ENCODE data around the gene MOK.
A peak's percentile ranks its signal among the peaks of the same experiment; 100 is the strongest.

Gene MOK

DNA sequence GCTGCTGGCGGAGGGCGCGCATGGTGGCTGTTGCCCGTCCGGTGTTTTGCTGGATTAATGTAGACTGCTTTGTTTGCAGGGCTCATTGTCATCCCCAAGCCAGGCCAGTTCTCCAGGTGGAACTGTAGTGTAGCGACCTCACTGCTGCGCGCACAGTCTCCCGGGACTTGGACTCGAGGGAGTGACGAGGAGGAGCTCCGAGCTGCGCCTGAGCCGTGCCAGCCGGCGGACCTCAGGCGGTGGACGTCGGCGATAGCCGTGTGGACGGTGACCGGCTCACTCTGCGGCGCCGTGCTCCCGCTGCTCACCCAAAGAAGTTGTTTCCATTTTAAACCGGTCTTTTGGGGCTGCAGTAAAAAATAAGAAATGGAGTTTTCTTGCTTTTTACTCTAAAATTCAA is 82.2 kb downstream of the MOK start:
- ATAC-seq = no peak

DNA sequence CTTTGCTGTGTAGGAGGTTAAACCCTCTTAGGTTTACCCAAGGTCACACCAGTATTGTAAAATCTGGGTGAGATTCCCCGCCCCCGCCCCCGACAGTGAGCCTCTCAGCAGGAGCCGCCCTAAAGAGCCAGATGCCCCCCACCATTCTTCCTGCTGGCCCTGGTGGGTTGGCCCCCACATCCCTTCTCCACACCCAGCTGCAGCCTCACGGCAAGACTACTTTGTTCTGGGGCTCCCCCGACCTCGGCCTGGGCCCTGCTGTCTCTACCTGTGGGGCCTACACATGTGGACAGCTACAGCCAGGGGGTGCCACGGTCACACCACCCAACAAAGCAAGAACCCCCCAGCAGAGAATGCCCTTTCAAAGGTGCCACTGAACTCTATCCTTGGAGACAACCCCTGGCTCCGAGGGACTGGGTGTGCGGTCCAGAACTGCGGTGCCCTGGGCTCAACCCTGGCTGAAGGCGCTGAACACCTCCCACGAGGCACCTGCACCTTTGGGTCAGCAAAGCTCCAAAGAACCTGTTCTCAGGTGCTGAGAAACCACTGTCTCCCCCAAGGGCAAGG is 82.9 kb downstream of the MOK start:
- no peak for ATAC-seq

- ATAC-seq = no peak
These were observed 83.9 kb downstream of the MOK start for GRCh38 chr14:102221026-102221425.

- ATAC-seq = peak; percentile 87 to 90
These were observed 84.9 kb downstream of the MOK start for GRCh38 chr14:102220031-102220430.

GRCh38 chr14:102219316-102219715 is 85.6 kb downstream of the MOK start:
- ATAC-seq = no peak

DNA sequence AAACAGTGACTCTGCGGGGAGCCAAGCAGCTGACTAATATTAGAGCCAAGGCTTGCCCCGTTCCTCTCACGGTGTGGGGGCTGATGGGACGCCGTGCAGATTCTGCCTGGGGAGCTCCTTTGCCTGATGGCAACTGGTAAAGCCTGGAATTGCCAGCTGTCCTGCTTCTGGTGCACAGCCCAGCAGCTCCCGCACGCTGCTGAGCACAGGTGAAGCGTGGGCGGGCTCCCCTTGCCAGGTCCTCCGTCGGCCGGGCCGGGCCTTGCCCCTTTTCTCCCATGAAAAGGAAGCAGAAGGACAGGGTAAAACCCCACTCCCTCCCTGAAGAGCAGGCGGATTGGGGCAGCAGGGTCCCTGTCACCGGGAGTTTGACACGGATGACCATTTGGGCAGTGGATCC is 86.3 kb downstream of the MOK start:
- no peak for ATAC-seq

- no peak for ATAC-seq
These were observed 87.0 kb downstream of the MOK start for GRCh38 chr14:102217987-102218421.

GRCh38 chr14:102217399-102217798 is 87.6 kb downstream of the MOK start:
- ATAC-seq = no peak

GRCh38 chr14:102215576-102216250 is 89.3 kb downstream of the MOK start:
- ATAC-seq = no peak

DNA sequence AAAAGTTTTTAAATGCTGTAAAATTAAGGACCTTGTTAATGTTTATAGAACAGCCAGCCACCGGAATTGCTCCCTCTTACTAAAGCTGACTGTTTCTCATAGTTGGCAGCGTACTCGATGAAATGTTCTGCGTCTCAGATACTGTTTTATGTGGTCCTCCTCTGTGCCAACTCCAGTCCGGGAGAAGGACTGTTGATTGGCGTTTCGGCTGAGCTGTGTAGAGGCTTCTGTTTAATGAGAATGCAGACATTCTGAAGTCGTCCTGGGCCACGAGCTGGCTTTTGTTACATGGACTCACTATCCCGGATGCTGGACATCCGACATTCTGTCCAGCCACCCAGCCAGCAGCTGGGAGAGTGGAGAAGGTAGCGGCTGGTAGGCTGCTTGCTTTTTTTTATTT is 89.9 kb downstream of the MOK start:
- ATAC-seq = no peak

GRCh38 chr14:102213984-102214658 is 90.8 kb downstream of the MOK start:
- ATAC-seq = no peak

- no peak for ATAC-seq
These were observed 91.5 kb downstream of the MOK start for GRCh38 chr14:102213470-102213869.

- ATAC-seq = no peak
These were observed 92.1 kb downstream of the MOK start for GRCh38 chr14:102212845-102213244.

DNA sequence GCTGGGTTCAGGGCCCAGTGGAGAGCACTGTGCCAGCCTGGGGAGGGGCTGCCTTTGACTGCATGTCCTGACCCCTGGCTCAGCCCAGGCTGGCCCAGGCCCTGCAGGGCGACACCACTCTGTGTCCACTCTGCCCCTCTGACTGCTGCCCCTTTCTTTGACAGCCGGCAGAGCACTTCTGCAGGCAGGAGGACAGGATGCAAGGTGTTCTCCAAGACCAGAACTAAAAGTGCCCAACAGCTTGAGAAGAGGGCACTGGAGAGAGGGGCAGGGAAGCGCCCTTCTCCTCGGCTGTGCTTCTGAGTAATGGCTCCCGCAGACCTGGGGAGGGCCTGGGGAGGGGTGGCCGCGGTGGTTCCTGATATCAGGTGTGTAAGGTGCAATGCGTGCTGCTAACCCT is 92.6 kb downstream of the MOK start:
- no peak for ATAC-seq

- no peak for ATAC-seq
These were observed 93.7 kb downstream of the MOK start for GRCh38 chr14:102211240-102211639.

DNA sequence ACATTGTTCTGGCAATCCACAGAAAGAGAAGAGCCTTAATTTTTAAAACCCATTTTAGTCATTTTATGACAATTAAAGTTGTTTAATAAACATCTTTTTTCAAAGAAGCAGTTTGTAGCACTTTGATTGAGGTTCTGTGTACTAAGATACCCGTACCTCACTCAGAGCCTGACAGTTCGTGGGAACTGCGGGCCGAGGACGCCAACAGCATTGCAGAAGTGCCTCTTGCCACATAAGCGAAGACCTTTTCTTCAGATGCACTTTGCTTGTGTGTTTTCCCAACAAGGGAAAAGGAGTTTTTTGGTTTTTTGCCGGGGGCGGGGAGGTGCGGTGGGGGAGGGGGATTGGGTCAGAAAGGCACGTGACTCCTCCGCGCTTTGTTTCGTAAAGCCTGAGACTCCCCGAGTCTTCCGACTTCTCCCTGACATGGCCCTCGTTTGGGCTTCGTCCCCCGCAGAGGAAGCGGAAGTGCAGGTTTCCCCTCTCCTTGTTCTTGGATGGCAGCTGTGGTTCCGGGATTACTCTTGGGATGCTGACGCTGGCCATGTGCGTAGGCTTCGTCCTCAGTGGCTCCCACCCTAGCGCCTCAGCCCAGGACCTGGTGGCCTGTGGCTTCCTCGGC is 94.4 kb downstream of the MOK start:
- ATAC-seq = no peak

DNA sequence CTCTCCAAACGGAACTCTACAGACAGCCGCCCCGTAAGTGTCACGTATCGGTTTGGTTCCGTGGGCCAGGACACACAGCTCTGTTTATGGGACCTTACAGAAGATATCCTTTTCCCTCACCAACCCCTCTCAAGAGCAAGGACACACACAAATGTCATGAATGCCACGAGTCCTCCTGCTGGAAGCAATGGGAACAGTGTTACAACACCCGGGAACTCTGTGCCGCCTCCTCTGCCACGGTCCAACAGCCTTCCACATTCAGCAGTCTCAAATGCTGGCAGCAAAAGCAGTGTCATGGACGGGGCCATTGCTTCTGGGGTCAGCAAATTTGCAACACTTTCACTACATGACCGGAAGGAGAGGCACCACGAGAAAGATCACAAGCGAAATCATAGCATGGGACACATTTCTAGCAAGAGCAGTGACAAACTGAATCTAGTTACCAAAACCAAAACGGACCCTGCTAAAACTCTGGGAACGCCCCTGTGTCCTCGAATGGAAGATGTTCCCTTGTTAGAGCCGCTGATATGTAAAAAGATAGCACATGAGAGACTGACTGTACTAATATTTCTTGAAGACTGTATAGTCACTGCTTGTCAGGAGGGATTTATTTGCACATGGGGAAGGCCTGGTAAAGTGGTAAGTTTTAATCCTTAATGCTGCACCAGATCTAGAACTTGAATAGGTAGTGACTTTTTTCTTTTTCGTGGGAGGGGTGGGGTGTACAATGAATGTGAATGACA is 95.6 kb downstream of the MOK start:
- no peak for ATAC-seq

- ATAC-seq = no peak
These were observed 96.2 kb downstream of the MOK start for GRCh38 chr14:102208741-102209140.

- ATAC-seq = no peak
These were observed 97.1 kb downstream of the MOK start for GRCh38 chr14:102207831-102208365.

DNA sequence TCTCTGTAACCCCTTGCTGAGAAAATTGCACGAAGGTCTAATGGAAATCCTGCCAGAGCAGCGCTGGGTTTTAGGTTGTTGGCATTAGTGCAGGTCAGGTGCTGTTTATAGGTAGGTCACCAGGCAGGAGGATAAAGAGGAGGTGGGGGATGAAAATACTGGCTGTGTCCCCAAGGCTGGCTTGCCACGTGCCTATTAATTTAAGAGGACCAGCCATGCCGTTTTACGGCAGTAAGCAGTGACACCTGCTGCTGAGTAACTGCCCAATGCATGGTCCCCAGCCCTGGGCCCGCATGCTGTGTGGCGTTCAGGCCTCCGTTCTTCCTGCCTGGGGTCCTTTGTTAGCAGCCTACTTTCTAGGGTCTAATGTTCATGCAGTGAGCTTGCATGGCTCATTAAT is 98.0 kb downstream of the MOK start:
- no peak for ATAC-seq

GRCh38 chr14:102205560-102205959 is 99.4 kb downstream of the MOK start:
- ATAC-seq = no peak

DNA sequence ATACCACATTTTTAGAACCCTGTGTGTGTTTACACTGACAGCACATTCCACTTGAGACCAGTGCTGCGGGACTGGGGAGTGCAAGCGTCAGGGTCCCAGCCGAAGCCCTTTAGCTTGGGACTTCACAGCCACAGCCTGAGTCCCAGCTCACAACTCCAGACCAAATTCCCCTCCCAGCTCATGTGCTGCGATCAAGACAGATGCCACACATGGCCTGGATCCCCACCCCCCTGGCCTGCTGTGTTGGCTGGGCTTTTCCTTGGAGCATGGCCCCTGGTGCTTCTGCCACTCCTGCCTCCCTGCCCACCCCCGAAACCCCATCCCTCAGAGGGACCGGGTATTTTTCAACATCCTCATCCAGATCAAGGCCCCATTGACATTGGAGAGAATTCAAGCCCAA is 101.6 kb downstream of the MOK start:
- ATAC-seq = no peak

DNA sequence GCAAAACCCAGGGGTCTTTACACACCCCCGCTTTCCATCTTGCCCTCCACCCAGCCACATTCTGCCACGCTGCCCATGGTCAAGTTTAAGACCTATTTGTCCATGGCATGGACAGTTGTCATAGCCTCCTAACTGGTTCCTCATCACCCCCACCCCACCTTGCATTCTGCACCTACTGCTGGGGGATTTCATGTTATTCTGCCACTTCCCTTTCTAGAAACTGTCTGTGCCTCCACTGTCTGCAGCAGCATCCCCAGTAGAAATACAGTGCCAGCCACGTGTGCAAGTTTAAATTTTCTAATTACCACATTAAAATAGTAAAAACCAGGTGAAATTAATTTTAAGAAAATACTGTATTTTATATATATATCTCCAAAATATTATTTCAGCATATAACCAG is 102.0 kb downstream of the MOK start:
- ATAC-seq = no peak
